ENCODE data around the gene GTPBP4.

GTPBP4 gene

GRCh38 chr10:964988-965417 lies 23.2 kb upstream of the GTPBP4 start:
- Histone ChIP-seq H3K9me3 (ENCODE audit: insufficient read depth, low read length) (no peaks in the 10 kb centered on the region), H3K27me3 (ENCODE audit: low read depth, low read length) (no peaks in the 10 kb centered on the region), H2AFZ (ENCODE audit: low read depth, low read length) (no peak overlapping the region), H3K4me1 (ENCODE audit: low read length) (no peaks in the 10 kb centered on the region), H3K79me2 (ENCODE audit: low read length) (no peaks in the 10 kb centered on the region), H3K36me3 (replicated peaks; ENCODE audit: low read depth, low read length) (no peaks in the 10 kb centered on the region), H4K20me1 (ENCODE audit: insufficient read depth, low read length) (no peaks in the 10 kb centered on the region), H3K9ac (ENCODE audit: low read length) (no peak overlapping the region), H3K4me2 (ENCODE audit: low read length) (no peak overlapping the region), H3K4me3 (ENCODE audit: low read length) (no peak overlapping the region), H3K27ac (ENCODE audit: low read length) (no peak overlapping the region)
- TF ChIP-seq CTCF (IDR thresholded peaks at IDR 0.05; ENCODE audit: low read depth, low read length) = no peak
- TF ChIP-seq EZH2phosphoT487 (IDR thresholded peaks at IDR 0.05; ENCODE audit: low read depth) = no peak

GRCh38 chr10:966466-967235 lies 21.6 kb upstream of the GTPBP4 start:
- H3K4me1 ChIP-seq (ENCODE audit: low read length) = no peaks in the 10 kb centered on the region
- no peak overlapping the region for H3K4me2 ChIP-seq (ENCODE audit: low read length)
- H3K27me3 ChIP-seq (ENCODE audit: low read depth, low read length) = no peaks in the 10 kb centered on the region; the same call in 1 of the 2 replicates
- TF ChIP-seq EZH2phosphoT487 (IDR thresholded peaks at IDR 0.05; ENCODE audit: low read depth) (no peak), CTCF (IDR thresholded peaks at IDR 0.05; ENCODE audit: low read depth, low read length) (no peak)
- no peaks in the 10 kb centered on the region for H4K20me1 ChIP-seq (ENCODE audit: insufficient read depth, low read length)
- no peak overlapping the region for H2AFZ ChIP-seq (ENCODE audit: low read depth, low read length)
- no peak overlapping the region for H3K27ac ChIP-seq (ENCODE audit: low read length)
- no peaks in the 10 kb centered on the region for H3K36me3 ChIP-seq (replicated peaks; ENCODE audit: low read depth, low read length)
- no peaks in the 10 kb centered on the region for H3K79me2 ChIP-seq (ENCODE audit: low read length)
- no peak overlapping the region for H3K9ac ChIP-seq (ENCODE audit: low read length)
- no peaks in the 10 kb centered on the region for H3K9me3 ChIP-seq (ENCODE audit: insufficient read depth, low read length)
- no peak overlapping the region for H3K4me3 ChIP-seq (ENCODE audit: low read length)

- Histone ChIP-seq H3K9me3 (ENCODE audit: insufficient read depth, low read length) (no peaks in the 10 kb centered on the region), H3K27me3 (ENCODE audit: low read depth, low read length) (no peaks in the 10 kb centered on the region; the same call in 1 of the 2 replicates), H3K9ac (ENCODE audit: low read length) (no peak overlapping the region), H2AFZ (ENCODE audit: low read depth, low read length) (no peak overlapping the region), H4K20me1 (ENCODE audit: insufficient read depth, low read length) (no peaks in the 10 kb centered on the region), H3K36me3 (replicated peaks; ENCODE audit: low read depth, low read length) (no peaks in the 10 kb centered on the region), H3K79me2 (ENCODE audit: low read length) (no peaks in the 10 kb centered on the region), H3K27ac (ENCODE audit: low read length) (no peak overlapping the region), H3K4me2 (ENCODE audit: low read length) (no peak overlapping the region), H3K4me1 (ENCODE audit: low read length) (peaks cover 8% of the 10 kb centered on the region), H3K4me3 (ENCODE audit: low read length) (no peak overlapping the region)
- TF ChIP-seq CTCF (IDR thresholded peaks at IDR 0.05; ENCODE audit: low read depth, low read length) = no peak
- no peak for TF ChIP-seq EZH2phosphoT487 (IDR thresholded peaks at IDR 0.05; ENCODE audit: low read depth)
Observed at GRCh38 chr10:968546-969199, 19.6 kb upstream of the GTPBP4 start.

GRCh38 chr10:969473-970150 lies 18.6 kb upstream of the GTPBP4 start:
- Histone ChIP-seq H3K27ac (ENCODE audit: low read length) (no peak overlapping the region), H3K4me3 (ENCODE audit: low read length) (no peak overlapping the region), H3K36me3 (replicated peaks; ENCODE audit: low read depth, low read length) (no peaks in the 10 kb centered on the region), H2AFZ (ENCODE audit: low read depth, low read length) (no peak overlapping the region), H4K20me1 (ENCODE audit: insufficient read depth, low read length) (no peaks in the 10 kb centered on the region), H3K79me2 (ENCODE audit: low read length) (no peaks in the 10 kb centered on the region), H3K27me3 (ENCODE audit: low read depth, low read length) (no peaks in the 10 kb centered on the region; the same call in 1 of the 2 replicates), H3K4me2 (ENCODE audit: low read length) (no peak overlapping the region), H3K9me3 (ENCODE audit: insufficient read depth, low read length) (no peaks in the 10 kb centered on the region), H3K9ac (ENCODE audit: low read length) (no peak overlapping the region), H3K4me1 (ENCODE audit: low read length) (peaks cover 8% of the 10 kb centered on the region)
- no peak for TF ChIP-seq CTCF (IDR thresholded peaks at IDR 0.05; ENCODE audit: low read depth, low read length)

All from OCI-LY3 (cell line).